Mucosa of gallbladder (tissue), 1 donor: Measurements from ENCODE around the gene CDK8. TPM values are rescaled to one million over a fixed set of nuclear protein-coding genes. Genes with fewer than 3 reads are reported as not detected.
"Not testable (repeated sequence)": the region's sequence is repeated elsewhere in the genome, so short reads cannot be mapped to it uniquely, and the experiment has no call there.

Source experiments
- DNase-seq: peaks from one replicate; pipeline ENCODE4 v3.0.0-alpha.2; 2020; ENCODE audit warnings: low spot score
- total RNA-seq: library from RNA; stranded (reverse); gene quantifications from one replicate; pipeline ENCODE4 v1.2.1, GENCODE V29; 2021
- donor health status: DM: no; HTN: no; CAD: no.

The CDK8 gene
- 19.9 TPM for total RNA-seq

GRCh38 chr13:26253787-26254582 is at the start of gene CDK8:
TSS of gene CDK8 (plus strand) at chr13:26254129. CDS start at chr13:26254642, 513 bp downstream.
- DNase-seq: peak; percentile 93

- no peak for DNase-seq
Observed at GRCh38 chr13:26208287-26208686, 45.6 kb upstream of the CDK8 start.

GRCh38 chr13:26213345-26213744 is 40.6 kb upstream of the CDK8 start:
- no peak for DNase-seq

- DNase-seq: no peak
Observed at GRCh38 chr13:26213982-26214381, 39.9 kb upstream of the CDK8 start.

- no peak for DNase-seq
Observed at GRCh38 chr13:26216042-26216441, 37.9 kb upstream of the CDK8 start.

- no peak for DNase-seq
Observed at GRCh38 chr13:26219726-26220125, 34.2 kb upstream of the CDK8 start.

GRCh38 chr13:26220575-26220974 is 33.4 kb upstream of the CDK8 start:
- no peak for DNase-seq

- DNase-seq: no peak
Observed at GRCh38 chr13:26221399-26221720, 32.6 kb upstream of the CDK8 start.

- peak; percentile 97 for DNase-seq
Observed at GRCh38 chr13:26221721-26222519, 32.0 kb upstream of the CDK8 start, which contains the start of gene RNF6. TSS of gene RNF6 (minus strand) at chr13:26222314. CDS start at chr13:26219649, 2,665 bp downstream.

GRCh38 chr13:26222520-26223046 is 31.3 kb upstream of the CDK8 start:
- no peak for DNase-seq

- DNase-seq: no peak
Observed at GRCh38 chr13:26225896-26226617, 27.9 kb upstream of the CDK8 start.

- DNase-seq: no peak
Observed at GRCh38 chr13:26227166-26227971, 26.6 kb upstream of the CDK8 start.

- DNase-seq: no peak
Observed at GRCh38 chr13:26228096-26228495, 25.8 kb upstream of the CDK8 start.

GRCh38 chr13:26229080-26229615 is 24.8 kb upstream of the CDK8 start:
- no peak for DNase-seq

GRCh38 chr13:26230703-26231102 is 23.2 kb upstream of the CDK8 start:
- DNase-seq: no peak

GRCh38 chr13:26236296-26236695 is 17.6 kb upstream of the CDK8 start:
- DNase-seq: no peak

- no peak for DNase-seq
Observed at GRCh38 chr13:26246154-26246553, 7.8 kb upstream of the CDK8 start.

GRCh38 chr13:26247011-26247410 is 6.9 kb upstream of the CDK8 start:
- DNase-seq: no peak

GRCh38 chr13:26247608-26248007 is 6.3 kb upstream of the CDK8 start:
- no peak for DNase-seq

- DNase-seq: no peak
Observed at GRCh38 chr13:26249551-26249950, 4.4 kb upstream of the CDK8 start.

GRCh38 chr13:26252006-26252405 is 1.9 kb upstream of the CDK8 start:
- not testable (repeated sequence) for DNase-seq
